Measurements from ENCODE around the gene EYA2.

EYA2 gene

GRCh38 chr20:47036091-47036870 is 141.6 kb downstream of the EYA2 start:
- DNase-seq (ENCODE audit: low read depth) = no peak

DNA sequence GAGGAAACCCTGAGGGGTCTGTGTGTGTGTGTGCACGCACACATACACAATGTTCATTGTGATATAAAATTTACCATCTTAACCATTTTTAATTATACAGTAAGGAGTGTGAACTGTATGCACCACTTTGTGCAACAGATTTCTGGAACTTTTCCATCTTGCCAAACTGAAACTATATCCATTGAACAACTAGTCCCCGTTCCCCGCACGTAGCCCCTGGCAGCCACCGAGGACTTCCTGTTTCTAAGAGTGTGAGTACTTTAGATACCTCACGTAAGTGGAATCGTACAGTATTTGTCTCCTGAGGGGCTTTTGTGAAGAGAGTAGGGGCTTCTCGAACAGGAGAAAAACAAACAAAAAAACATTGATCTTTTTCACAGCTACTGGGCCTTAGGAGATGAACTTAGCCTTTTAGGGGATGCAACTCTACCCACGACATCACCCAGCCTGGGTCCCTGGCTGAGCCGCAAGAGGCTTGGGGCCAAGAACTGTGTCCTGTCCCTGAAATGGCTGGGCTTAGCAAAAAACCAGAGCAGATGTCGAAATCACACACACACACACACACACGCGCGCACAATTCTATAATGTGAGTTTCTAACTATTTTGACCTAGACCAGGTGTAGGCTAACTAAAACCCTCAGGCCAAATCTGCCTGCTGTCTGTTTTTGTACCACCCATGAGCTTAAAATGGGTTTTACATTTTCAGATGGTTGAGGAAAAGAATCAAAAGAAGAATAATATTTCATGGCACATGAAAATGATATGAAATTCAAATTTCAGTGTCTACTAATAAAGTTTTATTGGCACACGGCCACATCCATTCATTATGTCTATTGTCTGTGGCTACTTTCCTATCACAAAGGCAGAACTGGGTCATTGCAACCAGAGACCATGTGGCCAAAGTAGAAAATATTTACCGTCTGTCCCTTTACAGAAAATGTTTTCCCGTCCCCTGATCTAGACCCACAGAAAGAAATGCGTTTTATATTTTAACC is 144.2 kb downstream of the EYA2 start:
- no peak for DNase-seq (ENCODE audit: low read depth)

GRCh38 chr20:47040506-47041125 is 146.0 kb downstream of the EYA2 start:
- no peak for DNase-seq (ENCODE audit: low read depth)

GRCh38 chr20:47041396-47041899 is 146.8 kb downstream of the EYA2 start:
- no peak for DNase-seq (ENCODE audit: low read depth)

DNA sequence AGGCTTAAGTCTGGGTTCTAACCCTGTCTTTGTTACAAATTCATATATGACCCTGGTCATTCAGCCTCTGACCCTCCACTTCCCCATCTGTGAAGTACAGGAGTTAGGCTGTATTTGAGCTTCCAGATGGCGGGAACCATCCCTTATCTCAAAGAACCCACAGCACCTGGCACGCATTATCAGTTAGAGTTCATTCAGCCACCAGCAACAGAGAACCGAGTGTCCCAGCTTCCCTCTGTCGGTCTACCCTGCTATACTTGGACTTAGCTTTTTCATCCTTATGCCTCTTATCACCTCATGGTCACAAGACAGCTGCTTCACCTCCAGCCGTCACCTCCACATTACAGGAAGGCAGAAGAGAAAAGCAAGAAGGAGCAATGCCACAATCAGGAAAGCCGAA is 147.8 kb downstream of the EYA2 start:
- DNase-seq (ENCODE audit: low read depth) = no peak

DNA sequence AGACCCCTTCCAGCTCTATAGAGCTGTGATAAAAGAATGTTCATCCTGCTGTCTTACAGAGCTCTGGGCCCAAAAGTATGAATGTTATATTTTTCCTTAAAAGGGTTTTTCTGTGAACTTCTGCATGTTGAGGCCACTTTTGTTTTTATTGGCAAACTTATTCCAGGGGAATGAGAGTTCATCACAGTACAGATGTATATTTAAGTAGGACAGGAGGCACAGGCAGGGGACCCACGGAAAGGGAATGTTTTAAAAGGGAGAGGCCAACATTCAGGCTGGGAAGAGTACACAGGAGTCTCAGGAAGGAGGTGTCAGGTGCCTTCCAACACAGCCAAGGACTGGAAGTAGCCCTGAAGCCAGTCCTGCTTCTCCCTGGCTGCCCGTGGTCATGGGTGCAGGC is 148.4 kb downstream of the EYA2 start:
- DNase-seq (ENCODE audit: low read depth) = no peak

- no peak for DNase-seq (ENCODE audit: low read depth)
These were observed 150.3 kb downstream of the EYA2 start for GRCh38 chr20:47044938-47045337.

- no peak for DNase-seq (ENCODE audit: low read depth)
These were observed 153.4 kb downstream of the EYA2 start for GRCh38 chr20:47048054-47048453.

GRCh38 chr20:47049771-47050170 is 155.1 kb downstream of the EYA2 start:
- no peak for DNase-seq (ENCODE audit: low read depth)

GRCh38 chr20:47050996-47051395 is 156.4 kb downstream of the EYA2 start:
- DNase-seq (ENCODE audit: low read depth) = no peak

- DNase-seq (ENCODE audit: low read depth) = no peak
These were observed 157.4 kb downstream of the EYA2 start for GRCh38 chr20:47051936-47052526.

DNA sequence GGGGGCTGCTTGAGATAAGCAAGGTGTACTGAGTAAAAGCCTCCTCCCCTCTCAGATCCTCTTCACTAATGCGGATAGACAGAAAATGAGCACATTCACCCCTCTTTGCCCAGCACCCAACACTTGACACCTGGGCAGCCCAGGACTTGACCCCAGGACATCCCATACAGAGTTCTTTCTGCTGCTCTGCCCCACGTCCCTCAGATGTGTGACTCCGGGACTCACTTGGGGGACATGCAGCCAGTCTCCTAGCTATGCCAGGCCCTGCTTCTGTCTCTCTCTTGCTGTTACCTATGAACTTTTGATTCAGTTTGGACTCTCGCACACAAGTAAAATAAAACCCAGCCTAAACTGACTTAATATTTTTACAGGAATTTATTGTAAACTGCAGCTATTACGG is 159.9 kb downstream of the EYA2 start:
- DNase-seq (ENCODE audit: low read depth) = no peak

- no peak for DNase-seq (ENCODE audit: low read depth)
These were observed 160.3 kb downstream of the EYA2 start for GRCh38 chr20:47054945-47055344.

GRCh38 chr20:47055699-47056369 is 161.2 kb downstream of the EYA2 start:
- no peak for DNase-seq (ENCODE audit: low read depth)

DNA sequence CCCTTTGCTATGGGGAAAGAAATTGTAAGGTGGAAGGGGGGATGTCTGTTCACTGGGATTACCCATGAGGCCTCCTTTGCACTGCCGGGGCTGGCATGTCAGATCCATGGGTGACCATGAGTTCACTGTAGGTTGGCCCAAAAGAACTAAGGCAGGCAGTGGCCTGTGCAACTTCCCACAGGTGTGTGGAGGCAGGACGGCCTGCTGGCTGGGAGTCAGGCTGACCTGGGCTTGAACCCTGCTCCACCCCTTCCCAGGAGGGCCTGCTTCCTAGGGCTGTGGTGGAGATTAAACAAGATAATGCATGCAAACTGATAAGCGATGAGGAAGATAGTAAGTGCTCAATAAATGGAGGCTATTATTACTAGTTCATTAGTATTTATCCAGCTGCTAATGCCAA is 163.0 kb downstream of the EYA2 start:
- no peak for DNase-seq (ENCODE audit: low read depth)

DNA sequence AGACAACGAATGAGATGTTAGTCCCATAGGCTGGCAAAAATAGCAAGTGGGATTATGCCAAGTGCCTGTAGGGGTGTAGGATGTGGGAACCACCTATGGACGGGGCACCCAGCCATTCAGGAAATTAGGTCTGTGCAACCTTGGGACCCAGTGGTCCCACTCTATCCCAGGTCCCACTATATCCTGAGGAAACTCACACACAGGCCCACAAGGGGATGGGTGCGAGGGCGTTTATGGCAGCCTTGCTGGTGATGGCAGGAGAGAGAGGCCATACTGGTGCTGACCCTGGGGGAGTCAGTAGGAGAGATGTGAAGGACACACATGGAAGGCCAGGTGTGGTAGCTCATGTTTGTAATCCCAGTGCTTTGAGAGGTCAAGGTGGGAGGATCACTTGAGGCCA is 163.6 kb downstream of the EYA2 start:
- DNase-seq (ENCODE audit: low read depth) = no peak

DNA sequence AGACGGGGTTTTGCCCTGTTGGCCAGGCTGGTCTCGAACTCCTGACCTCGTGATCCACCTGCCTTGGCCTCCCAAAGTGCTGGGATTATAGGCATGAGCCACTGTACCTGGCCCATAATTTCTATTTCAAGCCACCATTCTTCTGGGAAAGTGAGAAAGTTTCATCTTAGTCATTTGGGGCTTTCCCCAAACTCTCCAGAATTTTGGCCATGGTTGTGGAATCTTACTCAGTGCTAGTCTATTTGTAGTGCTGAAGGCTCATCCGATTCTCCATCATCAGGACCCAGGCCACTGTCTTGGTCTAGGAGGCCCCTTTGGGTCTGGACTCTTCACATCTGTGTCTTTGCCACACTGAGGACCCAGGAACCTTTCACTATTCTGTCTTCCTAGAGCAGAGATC is 164.9 kb downstream of the EYA2 start:
- DNase-seq (ENCODE audit: low read depth) = no peak

GRCh38 chr20:47061549-47061948 is 166.9 kb downstream of the EYA2 start:
- DNase-seq (ENCODE audit: low read depth) = no peak

DNA sequence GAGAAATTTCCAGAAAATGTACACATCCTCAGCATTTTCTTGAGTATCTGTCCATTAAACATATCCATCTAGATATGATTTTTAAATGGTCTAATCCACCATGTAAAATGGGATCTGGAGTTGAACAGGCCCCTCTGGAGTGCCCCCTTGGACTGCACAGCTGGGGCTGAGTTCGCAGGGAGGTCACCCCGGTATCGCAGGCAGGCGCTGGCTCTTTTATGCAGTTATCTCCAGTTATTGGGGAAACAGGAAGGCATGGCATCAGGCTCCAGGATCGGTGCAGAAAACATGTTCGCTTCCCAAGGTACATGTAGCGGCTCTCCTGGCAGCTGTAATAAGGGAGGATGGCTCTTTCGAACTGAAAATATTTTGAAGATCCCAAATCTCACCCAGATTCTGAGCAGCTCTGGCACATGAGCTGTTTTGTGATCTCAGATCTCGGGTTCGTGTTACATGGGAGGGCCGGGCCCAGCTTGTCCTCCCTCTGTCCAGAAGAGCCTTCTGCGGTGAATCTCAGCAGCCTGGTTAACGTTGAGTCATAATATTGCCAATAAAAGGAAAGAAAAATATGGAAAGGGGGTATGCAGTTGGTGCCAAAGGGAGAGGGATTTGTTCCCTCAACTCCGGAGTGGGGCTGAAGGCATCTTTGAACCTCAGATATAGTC is 167.7 kb downstream of the EYA2 start:
- no peak for DNase-seq (ENCODE audit: low read depth)

- no peak for DNase-seq (ENCODE audit: low read depth)
These were observed 168.8 kb downstream of the EYA2 start for GRCh38 chr20:47063407-47063806.

GRCh38 chr20:47063808-47064207 is 169.2 kb downstream of the EYA2 start:
- DNase-seq (ENCODE audit: low read depth) = no peak

All from activated T-cell treated with anti-CD3 and anti-CD28 coated beads for 24 hours (primary cell).